ENCODE data around the gene AURKB.

DNA sequence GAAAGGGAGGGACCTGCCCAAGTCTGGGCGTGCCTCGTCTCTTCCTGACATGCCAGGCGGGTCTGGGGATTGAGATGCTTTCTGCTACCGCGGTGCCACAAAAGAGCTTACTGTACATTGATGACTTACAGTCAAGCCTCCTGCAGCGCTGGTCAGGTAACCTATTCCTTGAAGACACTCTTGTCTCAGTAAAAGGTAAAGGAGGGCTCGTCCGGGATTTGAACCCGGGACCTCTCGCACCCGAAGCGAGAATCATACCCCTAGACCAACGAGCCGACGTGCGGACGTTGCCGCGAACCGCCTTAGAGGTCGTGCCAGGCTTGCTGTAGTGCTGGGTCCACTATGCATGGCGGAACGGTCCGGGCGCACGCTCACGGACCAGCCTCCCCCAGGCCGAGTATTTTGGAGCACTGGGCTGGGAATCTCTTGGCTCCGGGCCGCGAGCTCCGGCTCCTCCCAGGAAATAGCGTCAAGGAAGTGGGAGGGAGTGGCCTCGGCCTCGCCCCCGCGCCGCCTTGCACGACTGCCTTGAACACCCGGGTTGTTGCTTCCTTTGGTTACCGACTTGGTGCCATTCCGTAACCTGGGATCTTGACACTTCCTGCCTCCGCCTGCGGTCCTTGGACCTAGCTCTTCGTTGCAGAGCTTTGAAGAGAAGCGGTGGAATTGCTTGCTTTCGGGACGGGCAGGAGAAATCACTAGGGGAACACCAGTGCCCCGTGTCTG is 12.4 kb upstream of the AURKB start:
- TF ChIP-seq, protein P1, sequence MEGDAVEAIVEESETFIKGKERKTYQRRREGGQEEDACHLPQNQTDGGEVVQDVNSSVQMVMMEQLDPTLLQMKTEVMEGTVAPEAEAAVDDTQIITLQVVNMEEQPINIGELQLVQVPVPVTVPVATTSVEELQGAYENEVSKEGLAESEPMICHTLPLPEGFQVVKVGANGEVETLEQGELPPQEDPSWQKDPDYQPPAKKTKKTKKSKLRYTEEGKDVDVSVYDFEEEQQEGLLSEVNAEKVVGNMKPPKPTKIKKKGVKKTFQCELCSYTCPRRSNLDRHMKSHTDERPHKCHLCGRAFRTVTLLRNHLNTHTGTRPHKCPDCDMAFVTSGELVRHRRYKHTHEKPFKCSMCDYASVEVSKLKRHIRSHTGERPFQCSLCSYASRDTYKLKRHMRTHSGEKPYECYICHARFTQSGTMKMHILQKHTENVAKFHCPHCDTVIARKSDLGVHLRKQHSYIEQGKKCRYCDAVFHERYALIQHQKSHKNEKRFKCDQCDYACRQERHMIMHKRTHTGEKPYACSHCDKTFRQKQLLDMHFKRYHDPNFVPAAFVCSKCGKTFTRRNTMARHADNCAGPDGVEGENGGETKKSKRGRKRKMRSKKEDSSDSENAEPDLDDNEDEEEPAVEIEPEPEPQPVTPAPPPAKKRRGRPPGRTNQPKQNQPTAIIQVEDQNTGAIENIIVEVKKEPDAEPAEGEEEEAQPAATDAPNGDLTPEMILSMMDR (IDR thresholded peaks at IDR 0.05) = no peak
- no peak for TF ChIP-seq EZH2 (IDR thresholded peaks at IDR 0.05; ENCODE audit: borderline replicate concordance, insufficient read depth, low read depth, low read length, poor library complexity, severe bottlenecking)

Measured in B cell (primary cell).